ENCODE measurements around the gene LCN12.

The LCN12 gene

DNA sequence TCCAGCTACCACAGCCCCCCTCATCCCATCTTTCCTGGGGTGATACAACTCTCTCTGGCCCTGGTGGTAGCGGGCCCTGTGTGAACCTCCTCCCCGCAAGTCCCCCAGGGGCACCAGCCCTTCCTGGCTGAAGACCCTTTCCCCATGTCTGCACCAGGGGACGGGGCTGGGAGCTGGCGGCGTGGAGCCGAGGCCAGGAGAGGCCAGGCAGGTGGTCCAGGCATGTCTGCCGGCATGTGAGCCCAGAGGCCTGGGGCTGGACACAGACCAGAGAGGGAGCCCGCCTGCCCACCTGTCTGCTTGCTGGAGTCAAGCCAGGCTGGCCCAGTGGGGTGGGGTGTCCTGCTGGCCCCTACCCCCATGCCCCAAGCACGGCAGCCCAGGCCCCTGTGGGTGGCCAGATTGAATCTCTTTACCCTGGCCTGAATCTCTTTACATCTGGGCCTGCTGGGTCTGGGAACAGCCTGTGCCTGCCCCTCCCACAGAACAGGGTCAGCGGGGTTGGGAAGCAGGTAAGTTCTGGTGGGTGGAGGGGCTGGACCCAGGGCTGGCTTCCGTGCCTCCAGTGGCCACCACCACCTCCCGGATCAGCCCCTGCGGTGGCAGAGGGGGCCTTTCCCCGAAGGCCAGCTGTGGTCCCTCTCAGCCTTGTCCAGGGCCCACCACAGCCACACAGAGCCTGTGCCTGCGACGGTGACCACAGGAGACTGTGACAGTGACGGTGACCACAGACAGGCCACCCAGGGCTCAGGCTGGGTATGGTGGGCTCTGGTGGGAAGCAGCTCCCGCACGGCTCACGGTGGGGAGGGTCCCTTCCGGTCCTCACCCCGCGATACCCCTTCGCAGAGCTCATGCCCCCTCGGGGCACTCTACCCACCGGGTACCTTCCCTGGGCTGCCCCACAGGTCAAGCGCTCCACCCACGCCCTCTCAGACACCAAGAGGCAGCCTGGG lies 7.1 kb downstream of the LCN12 start:
- DNase-seq (ENCODE audit: low read depth): no peak

DNA sequence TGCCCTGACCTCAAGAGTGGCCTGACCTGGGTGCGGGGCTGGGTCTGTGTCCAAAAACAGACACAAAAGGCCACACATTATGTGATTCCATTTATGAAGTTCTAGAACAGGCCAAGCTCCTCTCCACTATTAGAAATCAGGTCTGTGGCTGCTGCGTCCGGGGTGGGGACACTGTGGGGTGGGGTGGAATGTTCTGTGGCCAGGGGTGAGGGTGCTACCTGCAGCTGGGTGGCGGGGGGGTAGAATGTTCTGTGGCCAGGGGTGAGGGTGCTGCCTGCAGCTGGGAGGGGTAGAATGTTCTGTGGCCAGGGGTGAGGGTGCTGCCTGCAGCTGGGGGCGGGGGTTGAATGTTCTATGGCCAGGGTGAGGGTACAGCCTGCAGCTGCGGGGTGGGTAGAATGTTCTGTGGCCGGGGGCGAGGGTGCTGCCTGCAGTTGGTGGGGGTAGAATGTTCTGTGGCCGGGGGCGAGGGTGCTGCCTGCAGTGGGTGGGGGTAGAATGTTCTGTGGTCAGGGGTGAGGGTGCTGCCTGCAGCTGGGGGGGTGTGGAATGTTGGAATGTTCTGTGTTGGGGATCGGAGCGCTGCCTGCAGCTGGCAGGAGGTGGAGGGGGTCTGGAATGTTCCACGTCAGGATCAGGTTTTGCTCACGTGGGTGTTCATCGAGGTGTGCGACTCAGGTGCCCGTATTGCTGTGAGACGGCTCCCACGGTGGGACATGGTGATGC lies 8.3 kb downstream of the LCN12 start:
- DNase-seq (ENCODE audit: low read depth): no peak

DNA sequence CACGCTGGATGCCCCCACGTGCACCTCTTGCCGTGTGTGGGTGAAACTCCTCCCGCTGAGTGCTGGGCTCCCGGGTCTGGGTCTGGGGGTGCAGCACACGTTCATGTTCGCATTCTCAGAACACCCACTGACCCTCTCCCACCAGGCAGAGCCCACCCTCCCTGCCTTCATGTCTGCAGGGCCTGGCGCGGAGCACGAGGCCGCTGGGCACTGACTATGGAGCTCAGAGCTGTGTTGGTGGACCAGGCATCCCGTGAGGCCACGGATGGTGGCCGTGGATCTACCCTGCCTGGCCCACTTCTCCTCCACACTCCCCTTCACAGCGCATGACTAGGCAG lies 8.8 kb downstream of the LCN12 start:
- DNase-seq (ENCODE audit: low read depth): no peak

DNA sequence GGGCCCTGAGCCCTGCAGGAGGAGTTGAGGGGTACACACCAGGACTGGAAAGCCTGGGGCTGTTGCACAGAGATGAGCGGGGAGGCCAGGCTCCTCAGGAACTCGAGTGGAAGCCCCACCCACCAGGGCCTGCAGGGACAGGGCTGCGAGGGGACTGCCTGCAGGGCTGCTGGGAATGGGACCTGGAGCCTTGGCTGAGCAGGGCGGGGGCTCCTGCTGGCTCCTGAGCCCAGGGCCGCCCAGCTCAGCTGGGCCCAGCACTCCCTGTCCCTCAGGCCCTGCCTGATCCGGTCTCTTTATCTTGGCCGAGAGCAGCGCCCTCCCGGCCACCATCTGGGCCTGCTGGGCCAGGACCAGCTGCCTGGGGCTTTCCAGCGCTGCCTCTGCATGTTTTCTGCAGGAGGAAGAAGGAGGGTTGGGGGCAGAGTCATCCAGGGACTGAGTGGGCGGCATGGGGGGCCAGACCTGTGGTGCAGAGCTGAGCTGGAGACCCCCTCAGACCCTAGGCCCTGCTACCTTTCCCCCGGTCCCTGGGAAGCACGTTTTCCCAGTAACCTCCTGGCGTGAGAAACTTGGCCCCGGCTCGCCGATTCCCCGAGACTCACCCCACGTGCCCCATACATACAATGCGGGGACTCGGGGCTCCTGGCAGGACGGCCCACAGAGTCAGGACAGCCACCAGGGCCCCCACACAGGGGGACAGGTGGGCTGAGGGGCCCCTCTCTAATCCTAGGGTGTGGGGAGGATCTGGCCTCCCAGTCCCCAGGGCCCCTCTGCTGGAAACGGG lies 9.4 kb downstream of the LCN12 start:
- no peak for DNase-seq (ENCODE audit: low read depth)

DNA sequence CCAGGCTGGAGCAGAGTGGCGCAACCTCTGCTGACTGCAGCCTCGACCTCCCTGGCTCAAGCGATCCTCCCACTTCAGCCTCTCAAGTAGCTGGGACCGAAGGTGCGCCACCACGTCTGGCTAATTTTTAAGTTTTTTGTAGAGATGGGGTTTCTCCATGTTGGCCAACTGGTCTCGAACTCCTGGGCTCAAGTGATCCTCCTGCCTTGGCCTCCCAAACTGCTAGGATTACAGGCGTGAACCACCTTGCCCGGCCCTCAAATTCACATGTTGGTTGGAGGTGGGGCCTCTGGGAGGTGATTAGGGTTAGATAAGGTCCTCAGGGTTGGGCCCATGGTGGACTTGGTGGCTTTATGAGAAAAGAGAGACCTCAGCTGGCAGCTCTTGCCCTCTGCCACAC lies 10.1 kb downstream of the LCN12 start:
- no peak for DNase-seq (ENCODE audit: low read depth)

DNA sequence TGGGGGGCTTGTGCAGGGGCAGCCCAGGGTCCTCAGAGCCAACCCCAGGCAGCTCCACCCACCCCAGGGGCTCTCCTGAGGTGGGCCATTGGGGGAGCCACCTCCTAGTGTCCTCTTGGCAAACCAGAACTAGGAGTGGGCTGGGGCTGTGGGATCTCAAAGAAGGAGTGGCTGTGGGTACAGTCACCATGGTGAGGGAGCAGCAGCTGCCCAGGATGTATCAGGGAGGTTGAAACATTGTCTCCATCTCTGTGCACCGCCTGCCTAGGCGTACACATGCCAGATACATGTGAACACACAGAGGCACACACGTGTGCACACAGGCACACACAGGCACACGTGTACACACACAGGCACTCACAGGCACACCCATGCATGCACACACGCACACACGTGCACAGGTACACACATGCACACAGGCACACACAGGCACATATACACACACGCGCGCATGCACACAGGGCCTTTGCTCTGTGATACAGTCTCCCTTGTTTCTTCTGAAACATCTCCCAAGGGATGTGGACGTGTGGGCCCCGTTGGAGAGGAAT lies 10.7 kb downstream of the LCN12 start:
- no peak for DNase-seq (ENCODE audit: low read depth)

DNA sequence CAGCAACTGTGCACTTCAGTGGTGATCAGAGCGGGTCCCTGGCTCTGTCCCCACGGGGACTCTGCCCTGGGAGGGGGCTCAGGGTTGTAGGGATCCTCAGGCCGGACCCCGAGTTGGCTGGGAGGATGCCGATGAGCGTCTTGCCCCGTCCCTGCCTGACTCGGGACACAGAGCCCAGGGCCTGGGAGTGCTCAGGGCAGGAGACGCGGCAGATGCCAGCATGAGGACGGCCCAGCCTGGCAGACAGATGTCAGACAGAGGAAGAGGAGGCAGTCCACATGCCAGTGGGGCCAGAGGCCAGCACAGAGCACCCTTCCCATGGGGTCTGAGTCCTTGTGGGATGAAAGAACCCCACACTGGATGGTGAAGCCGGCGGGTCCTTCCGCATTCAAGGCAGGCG lies 11.3 kb downstream of the LCN12 start:
- no peak for DNase-seq (ENCODE audit: low read depth)

DNA sequence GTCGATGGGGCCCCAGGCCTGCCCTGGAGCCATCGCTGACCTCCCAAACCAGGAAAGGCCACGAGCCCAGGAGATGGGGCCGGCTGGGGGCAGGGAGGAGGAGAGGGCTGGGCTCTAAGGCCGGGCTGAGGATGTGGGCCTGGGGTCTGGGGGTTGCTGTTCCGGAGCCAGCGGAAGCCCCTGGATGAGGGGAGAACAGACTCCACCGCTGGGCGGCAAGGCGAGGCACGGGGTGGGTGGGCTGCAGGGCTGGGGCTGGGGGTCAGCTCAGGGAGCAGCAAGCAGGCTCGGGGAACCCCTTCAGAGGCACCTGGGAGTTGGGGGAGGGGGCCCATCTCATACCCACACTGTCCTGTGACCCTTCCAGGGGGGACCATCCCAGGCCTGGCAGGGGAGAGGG lies 11.7 kb downstream of the LCN12 start:
- no peak for DNase-seq (ENCODE audit: low read depth)

DNA sequence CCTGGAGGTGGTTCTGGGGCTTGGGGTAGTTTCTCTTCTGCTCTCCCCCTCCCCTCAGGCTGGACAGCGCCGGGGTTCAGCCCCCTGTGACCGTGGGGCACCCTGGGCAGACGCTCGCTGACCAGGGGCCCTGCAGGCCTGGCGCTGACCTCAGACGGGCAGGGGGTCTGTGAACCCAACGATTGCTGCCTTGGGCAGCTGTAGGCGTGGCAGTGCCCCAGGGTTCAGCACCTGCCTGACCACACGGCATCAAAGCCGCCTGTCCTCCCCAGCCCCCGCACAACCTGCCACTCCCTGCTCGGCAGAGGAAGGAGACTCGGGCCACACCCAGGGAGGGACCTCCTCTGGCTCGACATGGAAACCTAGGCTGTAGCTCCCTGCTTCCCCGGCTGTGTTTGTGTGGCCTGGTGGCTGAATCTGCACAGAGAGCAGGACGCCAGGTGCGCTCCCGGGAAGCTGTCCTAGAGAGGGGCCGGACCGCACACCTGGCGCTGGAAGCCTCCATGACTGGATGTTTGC lies 12.2 kb downstream of the LCN12 start:
- DNase-seq (ENCODE audit: low read depth): no peak

DNA sequence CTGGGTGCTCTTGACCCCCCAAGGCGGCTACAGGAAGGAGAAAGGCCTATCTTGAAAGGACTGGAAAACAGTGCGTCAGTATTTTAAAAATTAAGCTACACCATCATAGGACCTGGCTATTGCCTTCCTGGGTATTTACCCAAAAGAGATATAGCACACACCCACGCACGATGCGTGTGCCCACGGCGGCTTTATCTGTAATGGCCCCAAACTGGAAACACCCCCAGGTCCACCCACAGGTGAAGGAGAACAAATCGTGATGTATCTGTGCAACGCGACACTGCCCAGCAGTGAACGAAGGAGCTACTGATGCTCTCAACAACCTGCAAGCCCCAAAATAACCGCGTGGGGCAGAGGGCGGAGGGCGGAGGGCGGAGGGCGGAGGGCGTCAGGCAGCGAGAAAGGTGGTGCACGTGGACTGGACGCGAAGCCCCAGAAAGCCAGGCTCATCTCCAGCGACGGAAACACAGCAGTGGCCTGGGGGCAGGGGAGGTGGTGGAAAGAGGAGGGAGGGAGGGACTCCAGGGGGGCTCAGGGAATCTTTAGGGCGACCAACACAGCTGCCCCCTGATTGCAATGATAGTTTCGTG lies 12.9 kb downstream of the LCN12 start:
- no peak for DNase-seq (ENCODE audit: low read depth)

DNA sequence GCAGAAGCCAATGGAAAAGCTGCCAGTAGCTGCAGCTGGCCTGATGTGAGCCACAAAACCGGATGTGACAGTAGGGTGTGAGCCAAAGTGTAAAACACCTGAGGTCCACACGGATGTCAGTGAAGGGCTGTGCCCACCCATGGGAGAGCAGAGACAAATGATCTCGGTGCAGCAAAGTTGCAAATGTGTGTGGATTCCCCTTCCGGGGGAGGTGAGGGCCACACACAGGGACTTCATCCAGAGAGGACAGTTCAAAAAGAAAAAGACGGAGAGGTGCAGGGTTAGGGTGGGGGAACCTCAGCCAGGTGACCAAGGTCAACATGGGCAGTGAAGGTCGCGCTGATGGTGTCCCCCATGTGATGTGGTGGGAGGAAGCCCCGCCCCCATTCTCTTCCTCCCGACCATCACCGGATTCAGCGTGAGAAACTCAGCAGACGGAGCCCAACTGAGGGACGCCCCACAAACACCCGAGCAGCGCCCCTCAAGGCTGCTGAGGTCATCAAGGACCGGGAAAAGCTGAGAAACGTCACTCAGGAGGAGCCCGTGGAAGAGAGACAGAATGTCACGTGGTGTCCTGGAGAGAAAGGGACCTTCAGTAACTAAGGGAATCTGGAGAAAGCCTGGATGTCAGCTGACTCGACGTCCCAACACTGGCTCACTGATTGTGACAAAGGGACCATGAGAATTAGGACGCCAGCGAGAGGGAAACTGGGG lies 13.9 kb downstream of the LCN12 start:
- DNase-seq (ENCODE audit: low read depth): no peak

DNA sequence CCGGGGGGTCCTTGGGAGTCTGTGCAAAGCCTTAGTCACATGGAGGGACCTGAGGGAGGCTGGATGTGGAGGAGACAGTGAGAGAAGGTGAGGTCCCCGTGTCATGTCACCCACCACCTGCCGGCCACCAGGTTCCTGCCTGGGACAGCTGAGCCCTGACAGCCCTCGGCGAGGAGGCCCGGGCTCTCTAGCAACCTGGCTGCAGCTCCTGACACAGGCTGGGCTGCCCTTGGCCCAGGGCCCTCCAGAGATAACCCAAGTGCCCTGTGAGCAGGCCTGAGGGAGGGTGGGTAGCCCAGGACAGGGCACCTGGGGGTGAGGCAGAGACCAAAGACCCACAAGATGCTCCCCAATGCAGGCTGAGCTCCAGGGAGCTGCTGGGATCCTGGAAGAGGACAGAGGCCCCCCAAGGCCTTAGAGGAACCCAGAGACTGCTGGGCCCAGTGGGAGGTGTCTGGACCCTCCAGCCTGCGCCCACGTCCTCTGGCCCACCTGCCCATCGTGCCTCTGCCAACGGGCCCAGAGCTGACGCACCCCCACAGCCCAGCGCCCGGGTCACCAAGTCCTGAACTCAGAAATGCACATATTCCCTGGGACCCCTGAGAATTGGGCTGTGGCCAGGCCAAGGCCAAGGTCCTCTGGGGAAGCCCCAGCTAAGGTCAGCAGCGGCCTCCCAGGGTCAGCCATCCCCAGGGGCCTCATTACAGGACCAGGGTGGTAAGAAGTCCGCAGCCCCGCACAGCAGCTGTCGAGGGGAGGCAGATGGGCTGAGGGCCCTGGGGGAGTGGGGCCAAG lies 16.5 kb downstream of the LCN12 start:
- DNase-seq (ENCODE audit: low read depth): no peak

DNA sequence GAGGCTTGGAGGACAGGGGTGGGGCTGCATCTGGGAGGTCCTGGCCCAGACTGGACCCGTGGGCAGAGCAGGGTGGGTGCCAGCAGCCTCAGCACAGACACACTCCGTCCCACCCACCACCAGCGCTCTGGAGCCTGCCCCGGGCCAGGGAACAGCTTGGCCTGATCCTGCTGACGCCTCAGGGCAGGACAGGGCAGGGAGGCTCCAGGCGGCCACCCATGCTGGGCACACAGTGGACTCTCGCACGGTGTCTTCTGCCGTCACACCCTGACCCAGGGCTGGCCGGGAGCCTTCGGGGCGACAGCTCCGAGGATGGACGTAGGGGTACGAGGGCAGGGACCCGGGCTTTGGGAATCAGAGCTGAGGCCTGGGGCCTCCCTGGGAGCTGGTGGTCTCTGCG lies 17.1 kb downstream of the LCN12 start:
- no peak for DNase-seq (ENCODE audit: low read depth)

DNA sequence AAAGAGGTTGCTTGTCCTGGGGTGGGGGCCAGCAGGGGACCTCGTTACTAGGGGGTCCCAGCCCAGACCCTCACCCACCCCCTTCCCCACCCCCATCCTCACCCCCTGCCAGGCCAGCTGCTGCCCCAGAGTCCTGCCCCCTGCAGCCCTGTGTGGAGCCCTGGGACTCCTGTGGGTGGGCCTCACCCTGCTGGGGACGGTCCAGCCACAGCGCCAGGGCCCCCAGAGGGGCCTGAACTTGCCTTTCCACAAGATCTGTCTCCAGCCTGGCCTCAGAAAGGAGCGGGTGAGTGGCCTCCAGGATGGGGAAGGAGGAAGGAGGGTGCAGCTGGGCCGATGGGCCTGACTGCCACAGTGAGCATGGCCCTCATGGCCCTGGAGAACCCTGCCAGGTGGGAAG lies 17.7 kb downstream of the LCN12 start:
- DNase-seq (ENCODE audit: low read depth): no peak

DNA sequence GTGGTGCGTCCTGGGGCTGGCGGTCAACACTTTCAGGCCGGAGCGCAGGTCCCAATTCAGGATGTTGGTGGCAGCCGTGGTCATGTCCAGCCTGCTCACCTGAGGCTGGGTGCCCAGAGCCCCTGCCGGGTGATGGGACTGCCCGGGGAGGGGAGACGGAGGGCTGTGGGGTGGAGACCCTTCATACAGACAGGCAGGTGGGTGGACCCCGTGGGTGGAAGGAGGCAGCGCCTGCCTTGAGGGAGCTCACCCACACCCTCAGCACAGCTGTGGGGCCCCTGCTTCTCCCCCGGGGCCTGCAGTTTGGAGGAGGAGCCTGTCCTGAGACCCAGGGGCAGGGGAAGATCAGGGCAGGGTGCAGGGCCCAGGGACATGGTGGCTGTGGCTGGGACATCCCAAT lies 18.3 kb downstream of the LCN12 start:
- DNase-seq (ENCODE audit: low read depth): no peak

DNA sequence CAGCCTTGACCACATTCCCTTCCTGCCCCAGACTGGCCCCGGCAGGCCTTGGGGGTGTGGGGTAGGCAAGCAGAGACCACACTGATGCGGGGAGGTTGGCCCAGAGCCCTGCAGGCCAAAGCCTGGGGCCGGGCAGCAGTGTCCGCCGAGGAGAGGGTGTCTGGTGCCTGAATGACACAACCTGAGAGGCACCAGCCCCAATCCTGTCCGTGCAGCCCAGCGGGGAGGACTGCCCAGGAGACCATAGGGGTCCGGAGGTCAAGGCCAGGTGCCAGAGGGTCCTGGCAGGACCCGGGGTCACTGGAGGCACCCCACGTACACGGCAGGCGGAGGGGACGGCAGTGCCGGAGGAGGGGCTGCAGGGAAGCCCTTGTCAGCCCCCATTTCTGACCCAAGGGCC lies 19.7 kb downstream of the LCN12 start:
- no peak for DNase-seq (ENCODE audit: low read depth)

DNA sequence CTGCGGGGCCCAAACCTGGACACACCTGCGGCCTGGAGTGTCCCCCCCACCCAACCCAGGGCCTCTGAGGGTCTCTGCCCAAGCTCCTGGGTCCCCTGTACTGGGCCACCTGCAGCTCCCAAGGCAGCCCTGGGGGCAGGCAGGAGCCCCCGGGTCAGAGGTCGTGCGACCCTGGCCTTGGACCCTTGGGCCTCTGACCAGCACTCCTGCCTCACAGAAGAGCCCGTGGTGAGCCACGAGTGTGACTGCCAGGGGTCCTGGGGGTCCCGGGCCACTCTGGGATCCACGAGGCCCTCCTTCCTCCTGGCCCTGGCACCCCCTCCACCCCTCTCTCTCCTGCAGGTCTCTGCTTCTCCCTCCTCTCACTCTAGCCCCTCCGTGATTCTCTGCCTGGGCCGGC lies 20.3 kb downstream of the LCN12 start:
- DNase-seq (ENCODE audit: low read depth): no peak

DNA sequence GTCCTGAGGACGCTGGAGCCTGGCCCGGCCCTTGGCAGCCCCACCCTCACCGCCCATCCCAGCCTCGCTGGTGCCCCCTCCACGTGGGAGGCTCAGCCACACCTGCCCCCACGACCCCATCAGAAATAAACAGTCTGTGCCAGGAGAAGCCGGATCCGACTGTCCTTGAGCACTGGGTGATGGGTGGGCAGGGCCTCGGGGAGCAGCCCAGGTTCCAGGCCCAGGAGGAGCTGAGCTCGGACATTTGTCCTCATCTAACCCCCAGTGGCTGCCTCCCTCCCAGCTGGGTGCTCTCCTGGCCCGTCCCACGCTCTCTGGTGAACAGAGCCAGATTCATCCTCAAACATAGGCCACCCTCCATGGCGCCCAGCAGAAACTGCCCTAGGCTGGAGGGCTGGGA lies 20.7 kb downstream of the LCN12 start:
- DNase-seq (ENCODE audit: low read depth): no peak

DNA sequence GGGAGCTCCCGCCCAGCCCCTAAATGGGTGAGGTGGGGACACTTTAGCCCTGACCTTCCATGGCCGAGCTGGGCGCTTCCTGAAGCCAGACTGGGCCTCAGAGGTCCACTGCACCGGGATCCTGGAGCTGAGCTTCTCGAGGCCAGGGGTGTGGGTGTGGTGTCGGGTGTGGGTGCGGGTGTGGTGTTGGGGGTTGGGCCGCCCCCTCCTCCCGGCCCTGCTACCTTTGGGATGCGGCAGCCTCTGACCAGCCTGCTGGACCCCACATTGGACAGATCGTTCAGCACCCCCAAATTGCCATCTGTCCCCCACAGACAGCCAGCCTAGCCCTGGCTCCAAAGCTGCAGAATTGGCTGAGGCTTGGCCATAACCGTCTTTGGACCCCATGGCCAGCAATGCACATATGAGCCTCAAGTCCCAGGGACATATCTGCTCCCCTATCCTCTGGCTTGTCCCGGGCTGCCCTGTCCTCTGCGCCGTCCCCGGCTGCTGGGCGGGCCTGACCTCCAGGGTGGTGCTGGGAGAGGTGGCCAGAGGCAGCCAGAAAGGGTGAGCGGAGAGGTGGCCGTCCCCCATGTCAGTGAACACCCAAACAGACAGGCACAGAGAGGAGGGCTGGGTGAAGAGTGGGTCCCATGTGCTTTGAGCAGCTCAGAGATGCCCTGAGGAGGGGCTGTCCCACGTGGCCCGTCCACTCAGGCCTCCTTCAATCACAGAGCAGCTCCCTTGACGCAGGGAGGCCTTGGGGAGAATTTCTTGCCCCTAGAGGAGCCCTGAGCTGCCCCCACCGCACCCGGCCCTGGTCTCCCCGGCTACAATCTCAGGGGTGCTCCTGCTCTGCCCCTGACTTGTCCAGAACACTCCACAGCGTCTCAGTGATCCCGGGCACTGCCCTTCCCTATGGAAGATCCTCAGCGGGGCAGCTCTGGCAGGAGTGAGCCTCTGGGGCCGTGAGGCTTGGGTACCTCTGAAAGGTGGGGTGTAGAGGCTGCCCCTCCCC lies 21.8 kb downstream of the LCN12 start:
- DNase-seq (ENCODE audit: low read depth): no peak
